G401.6 (cell line): ENCODE data around the gene CCR2.
"Not testable (repeated sequence)": the region's sequence is repeated elsewhere in the genome, so short reads cannot be mapped to it uniquely, and the experiment has no call there.

Experiments
- FAIRE-seq: peaks from 2 replicates; lab custom pipeline; 2012; peaks lifted over from hg19 to GRCh38; lab: Jason Lieb, UNC

CCR2 gene

DNA sequence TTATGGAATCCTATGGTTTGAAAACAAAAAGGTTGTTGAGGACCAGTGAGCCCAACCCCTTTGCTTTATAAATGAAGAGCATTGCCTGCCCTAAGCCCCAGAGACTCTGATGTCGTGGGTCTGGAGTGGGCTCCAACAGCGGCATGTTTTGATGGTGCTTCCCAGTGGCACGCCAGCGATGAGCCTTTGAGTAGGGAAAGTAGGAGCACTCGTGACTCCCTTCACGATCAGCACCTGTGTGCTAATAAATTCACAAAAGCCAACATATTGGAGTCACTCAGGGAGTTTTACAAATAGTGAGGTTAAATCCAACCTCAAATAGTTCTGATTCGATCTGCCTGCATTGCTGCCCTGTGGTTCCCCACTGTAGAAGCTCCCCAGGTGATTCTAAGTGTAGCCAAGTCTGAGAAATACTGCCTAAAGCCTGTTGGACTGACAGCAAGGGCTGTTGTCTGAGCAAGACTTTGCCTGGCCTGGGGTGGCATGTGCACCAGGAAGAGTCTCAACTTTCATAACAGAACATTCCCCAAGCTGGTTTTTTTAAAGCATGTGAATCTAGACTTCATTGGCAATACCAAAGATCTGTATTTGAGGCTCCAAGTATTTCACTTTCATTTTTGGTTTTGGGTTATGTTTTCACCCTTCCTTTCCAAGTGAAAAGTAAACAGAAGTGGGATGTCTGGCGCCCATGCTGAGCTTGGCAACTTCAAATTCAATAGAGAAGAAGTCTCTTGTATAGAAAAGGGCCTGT lies 26.7 kb downstream of the CCR2 start:
- no peak for FAIRE-seq

- FAIRE-seq: no peak
Observed at GRCh38 chr3:46381625-46382024, 27.7 kb downstream of the CCR2 start.

DNA sequence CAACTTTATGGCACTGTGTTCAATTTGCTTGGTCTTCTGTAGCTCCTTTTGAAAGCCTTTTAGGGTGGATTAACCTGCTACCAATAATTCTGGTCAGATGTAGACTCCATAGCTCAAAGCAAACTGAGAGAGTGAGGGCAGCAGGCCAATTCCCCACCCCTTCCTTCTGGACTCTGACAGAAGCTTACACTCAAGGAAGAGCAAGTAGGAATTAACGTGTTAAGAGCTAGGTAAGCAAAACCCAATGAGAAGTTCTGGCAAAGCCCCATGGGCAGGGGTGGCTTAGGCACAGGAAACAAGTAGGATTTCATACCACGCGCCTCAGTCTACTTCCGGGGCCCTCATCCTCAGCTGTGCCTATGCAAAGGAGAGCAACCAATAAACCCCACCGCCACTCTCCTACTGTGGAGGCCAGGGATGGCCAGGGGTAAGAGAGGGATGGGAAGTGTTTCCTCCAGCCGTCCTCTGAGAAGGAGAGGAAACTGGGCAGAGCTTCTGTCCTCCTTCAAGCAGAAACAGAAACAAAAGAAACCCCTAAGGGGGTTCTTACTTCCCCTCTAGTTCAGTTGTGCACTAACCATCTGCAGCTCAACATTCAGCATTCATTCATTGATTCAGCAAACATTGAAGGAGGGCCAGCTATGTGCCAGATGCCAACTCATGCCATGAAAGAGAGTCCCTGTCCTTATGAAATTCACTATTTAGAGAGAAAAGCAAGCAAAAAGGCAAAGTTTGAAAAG lies 29.5 kb downstream of the CCR2 start:
- no peak for FAIRE-seq

DNA sequence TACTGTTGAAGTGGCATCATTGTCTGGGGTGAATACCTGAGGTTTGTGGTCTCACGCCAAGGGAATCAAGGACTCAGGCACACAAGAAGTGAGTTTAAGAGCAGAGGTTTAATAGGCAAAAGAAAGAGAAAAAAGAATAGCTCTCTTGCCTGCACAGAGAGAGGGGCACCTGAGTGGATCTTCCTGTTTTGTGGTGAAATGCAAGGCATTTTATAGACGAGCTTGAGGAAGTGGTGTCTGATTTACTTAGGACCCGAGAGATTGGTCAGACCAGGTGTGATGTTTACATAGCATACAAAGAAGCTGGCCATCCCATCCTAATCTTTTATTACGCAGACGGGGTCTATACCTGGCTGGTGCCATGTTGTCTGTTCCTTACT lies 30.0 kb downstream of the CCR2 start:
- no peak for FAIRE-seq

DNA sequence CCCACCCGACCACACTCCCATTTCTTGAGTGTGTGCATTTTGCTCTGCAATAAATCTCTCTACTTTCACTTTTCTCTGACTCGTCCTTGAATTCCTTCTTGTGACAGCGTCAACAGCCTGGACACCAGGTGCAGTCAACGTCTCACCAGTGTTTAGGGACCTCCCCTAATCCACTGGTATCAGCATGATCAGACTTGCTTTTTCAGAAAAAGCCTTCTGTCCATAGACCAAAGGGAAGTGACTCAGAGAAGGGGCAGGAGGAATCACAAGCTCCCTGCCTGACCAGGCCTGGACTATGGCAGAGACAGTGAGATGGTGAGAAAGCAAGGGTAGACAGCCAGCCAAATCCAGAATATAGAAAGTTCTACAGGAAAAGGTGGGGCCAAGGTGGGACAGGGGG lies 32.3 kb downstream of the CCR2 start:
- no peak for FAIRE-seq

DNA sequence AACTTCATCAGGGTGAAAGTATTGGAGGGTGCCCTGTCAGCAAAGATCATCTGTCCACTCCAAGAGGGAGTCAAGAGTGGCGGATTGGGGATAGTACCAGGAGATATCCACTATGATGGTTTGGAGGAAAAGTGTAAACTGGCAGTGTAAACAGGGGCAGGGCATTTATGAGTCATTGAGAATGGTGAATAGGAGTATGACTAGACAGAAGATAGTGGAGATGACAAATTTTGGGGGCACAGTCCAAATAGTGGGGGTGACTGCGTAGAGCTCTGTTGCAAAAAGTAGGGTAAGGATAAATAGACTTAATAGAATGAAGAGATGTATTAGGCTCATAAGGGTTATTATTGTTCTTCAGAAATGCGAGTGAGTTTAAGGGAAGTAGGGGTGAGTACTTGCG lies 34.9 kb downstream of the CCR2 start:
- FAIRE-seq: not testable (repeated sequence)

DNA sequence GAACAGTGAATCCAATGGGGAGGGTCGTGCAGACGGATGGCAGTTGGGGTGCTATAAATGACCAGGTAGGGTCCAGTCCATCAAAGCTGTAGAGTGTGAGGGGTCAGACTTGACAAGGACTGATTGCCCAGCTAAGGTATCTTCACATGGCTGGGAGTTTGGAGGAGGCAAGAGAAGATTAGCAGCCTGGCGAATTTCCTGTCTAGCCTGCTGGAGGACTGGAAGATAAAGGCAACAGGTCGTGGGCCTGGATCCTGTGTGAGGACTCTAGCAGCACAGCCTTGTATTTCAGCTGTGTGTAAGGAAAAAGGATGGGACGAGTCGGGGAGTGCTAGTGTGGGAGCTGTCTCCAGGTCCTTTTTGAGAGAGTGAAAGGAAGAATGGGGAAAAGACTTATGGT lies 35.4 kb downstream of the CCR2 start:
- FAIRE-seq: no peak

DNA sequence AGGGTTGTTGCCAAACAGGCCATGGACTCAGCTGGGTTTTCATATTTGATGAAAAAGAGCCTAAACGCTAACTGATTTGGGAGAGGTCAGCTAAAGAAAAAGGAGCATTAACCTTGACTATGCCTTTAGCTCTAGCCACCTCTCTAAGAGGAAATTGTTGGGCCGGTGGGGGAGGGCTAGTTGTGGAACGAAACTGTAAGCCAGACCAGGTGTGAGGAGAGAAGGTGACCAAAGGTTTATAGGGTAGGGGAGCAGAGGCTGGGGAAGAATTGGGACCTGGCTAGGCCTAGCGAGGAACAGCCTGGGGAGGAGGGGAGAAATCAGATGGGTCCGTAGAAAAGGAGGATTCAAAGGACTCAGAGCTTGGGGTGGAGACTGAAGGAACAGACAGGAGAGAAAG lies 37.6 kb downstream of the CCR2 start:
- FAIRE-seq: not testable (repeated sequence)

DNA sequence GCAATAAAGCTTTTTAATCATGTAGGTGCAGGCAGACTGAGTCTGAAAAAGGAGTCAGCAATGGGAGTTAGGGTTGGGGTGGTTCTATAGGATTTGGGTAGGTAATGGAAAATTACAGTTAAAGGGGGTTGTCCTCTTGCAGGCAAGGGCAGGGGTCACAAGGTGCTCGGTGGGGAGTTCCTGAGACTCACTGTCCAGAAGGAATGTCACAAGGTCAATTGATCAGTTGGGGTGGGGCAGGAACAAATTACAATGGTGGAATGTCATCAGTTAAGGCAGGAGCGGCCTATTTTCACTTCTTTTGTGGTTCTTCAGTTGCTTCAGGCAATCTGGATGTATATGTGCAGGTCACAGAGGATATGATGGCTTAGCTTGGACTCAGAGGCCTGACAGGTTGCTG lies 39.1 kb downstream of the CCR2 start:
- FAIRE-seq: no peak

GRCh38 chr3:46393554-46394434 lies 39.9 kb downstream of the CCR2 start:
- no peak for FAIRE-seq

DNA sequence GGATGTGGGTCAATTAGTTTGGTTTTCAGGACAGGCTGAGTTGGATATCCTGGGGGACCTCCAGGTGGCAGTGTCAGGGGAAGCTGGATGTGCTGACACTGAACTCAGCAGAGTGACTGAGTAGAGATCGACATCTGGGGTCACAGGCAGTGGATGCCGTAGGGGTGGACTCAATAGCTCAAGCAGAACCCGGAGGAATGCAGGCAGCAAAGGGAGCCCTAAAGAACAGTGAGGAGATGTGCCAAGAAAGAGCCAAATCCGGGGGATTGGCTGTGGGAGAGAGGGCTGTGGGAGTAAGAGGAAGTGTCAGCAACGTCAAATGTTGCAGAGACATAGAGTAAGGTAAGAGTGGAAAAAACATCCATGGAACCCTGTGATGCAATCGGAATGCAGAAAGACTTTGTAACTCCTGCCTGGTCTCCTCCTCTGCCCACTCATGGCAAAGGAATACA lies 41.3 kb downstream of the CCR2 start:
- no peak for FAIRE-seq

- no peak for FAIRE-seq
Observed at GRCh38 chr3:46395766-46396530, 42.0 kb downstream of the CCR2 start.

DNA sequence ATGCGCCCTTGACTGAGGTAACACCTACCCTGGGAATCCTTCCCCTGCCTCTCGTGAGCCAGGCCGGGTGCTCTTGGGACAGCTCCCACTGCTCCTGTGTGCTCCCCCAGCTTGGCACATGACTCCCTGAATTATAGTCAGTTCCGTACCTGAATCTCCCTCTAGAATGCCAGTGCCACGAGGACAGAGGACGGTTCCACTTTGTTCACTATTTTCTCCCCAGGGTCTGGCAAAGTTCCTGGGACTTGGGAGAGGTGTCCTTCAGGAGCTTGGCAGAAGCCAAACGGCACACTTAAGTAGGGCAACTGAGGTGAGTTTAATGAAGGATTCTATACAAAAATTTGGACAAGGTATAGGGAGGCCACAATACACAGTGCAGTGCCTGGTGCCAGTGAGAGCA lies 43.2 kb downstream of the CCR2 start:
- no peak for FAIRE-seq

- FAIRE-seq: no peak
Observed at GRCh38 chr3:46398186-46398955, 44.5 kb downstream of the CCR2 start.

- no peak for FAIRE-seq
Observed at GRCh38 chr3:46399098-46399497, 45.2 kb downstream of the CCR2 start.

DNA sequence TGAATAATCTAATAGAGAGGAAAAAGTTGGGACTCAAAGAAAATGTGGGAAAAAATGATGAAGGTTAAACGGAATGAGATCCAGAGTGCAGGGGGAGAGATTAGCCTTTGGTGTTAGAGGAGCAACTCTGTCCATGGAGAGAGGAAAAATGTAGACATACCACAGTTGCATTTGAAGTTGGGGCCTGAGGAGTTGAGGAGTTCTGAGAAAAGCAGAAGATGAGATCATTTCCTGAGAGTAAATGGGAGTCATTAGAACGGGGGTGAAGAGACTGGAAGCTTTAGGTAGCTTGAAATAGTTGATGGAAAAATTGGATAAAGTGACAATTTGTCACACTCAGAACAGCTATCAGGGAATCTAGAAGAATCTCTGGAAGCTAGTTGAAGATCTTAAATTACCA lies 45.6 kb downstream of the CCR2 start:
- no peak for FAIRE-seq

GRCh38 chr3:46400000-46400734 lies 46.3 kb downstream of the CCR2 start:
- no peak for FAIRE-seq

DNA sequence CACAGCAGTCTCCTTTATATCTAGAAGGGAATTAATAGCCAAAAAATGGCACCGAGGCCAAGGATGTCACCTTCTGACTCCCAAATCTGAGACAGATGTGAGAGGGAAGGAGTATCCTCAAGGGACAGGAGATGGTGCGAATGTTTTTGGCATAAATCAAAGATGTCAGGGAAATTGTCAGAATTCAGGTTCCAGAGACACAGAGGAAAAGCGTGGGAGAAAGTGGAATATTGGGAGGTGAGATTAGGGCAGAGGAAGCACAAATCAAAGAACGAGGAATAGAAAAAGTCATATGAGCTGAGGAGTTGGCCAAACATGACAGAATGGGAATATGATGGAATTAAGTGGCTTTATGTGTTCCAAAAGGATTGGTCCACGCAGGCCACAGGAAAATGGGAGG lies 46.9 kb downstream of the CCR2 start:
- FAIRE-seq: no peak

GRCh38 chr3:46401579-46401978 lies 47.7 kb downstream of the CCR2 start:
- no peak for FAIRE-seq

DNA sequence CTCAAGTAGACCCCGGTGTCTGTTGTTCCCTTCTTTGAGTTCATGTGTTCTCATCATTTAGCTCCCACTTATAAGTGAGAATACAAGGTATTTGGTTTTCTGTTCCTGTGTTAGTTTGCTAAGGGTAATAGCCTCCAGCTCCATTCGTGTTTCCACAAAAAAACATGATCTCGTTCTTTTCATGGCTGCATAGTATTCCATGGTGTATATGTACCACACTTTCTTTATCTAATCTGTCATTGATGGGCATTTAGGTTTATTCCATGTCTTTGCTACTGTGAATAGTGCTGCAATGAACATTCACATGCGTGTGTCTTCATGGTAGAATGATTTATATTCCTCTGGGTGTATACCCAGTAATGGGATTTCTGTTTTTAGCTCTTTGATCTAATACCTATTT lies 49.0 kb downstream of the CCR2 start:
- not testable (repeated sequence) for FAIRE-seq
